GM10266 (cell line): ENCODE results near the gene OSBPL7.

ENCODE experiments used
- DNase-seq: peaks from one replicate; pipeline ENCODE4 v3.0.0; 2012; ENCODE audit errors: extremely low spot score
- TF ChIP-seq, protein P1 (sequence below): IDR thresholded peaks from 2 replicates; pipeline ENCODE4 v1.5.1; 2012; ENCODE audit warnings: mild to moderate bottlenecking, low read depth; ENCODE audit not compliant: control insufficient read depth, insufficient read depth; ENCODE audit errors: missing control alignments

OSBPL7 gene

GRCh38 chr17:47821424-47822391, at the start of gene OSBPL7:
Gene OSBPL7 (minus strand): TSS chr17:47821794. CDS start chr17:47820278, 1,516 bp downstream.
- peak; percentile 88 for DNase-seq
- TF ChIP-seq, protein P1, sequence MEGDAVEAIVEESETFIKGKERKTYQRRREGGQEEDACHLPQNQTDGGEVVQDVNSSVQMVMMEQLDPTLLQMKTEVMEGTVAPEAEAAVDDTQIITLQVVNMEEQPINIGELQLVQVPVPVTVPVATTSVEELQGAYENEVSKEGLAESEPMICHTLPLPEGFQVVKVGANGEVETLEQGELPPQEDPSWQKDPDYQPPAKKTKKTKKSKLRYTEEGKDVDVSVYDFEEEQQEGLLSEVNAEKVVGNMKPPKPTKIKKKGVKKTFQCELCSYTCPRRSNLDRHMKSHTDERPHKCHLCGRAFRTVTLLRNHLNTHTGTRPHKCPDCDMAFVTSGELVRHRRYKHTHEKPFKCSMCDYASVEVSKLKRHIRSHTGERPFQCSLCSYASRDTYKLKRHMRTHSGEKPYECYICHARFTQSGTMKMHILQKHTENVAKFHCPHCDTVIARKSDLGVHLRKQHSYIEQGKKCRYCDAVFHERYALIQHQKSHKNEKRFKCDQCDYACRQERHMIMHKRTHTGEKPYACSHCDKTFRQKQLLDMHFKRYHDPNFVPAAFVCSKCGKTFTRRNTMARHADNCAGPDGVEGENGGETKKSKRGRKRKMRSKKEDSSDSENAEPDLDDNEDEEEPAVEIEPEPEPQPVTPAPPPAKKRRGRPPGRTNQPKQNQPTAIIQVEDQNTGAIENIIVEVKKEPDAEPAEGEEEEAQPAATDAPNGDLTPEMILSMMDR: peak; percentile 83

DNA sequence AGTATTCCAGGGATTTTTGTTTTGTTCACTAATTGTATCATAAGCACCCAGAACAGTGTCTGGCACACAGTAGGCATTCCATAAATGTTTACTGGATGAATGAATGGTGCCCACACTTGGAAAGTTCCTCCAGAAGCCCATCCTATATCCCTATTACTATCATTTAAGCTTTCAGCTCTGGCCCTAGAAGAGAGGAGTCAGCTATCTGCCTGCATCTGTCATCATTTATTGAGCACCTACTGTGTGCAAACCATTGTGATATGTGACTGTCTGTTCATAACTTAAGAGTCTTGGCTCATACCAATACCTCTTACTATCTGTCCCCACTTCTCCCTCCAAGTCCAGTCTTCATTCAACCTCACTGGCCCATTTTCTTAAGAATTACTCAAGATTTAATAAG, 49.5 kb upstream of the OSBPL7 start:
- no peak for DNase-seq

DNA sequence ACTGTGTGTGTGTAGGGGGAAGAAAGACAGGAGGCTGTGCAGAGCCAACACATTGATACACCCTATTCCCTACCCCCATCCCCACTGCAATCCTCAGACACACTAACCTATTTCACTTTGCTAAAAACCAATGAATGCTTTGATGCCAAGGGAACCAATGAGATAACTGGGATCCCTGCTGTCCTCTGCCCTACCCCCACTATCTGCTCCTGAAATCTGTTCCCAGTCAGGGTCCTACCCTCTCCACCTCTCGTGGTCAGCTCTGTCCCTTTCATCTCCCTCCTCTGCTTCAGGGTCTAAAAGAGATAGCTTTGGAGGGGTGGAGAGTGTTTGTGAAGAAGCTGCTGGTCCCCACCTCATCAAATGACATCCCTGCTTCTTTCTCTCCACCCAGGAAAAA, 48.5 kb upstream of the OSBPL7 start:
- DNase-seq: no peak
- TF ChIP-seq, protein P1: no peak

More for the DNA sequence above, 49.5 kb upstream of the OSBPL7 start:
- TF ChIP-seq, protein P1: no peak

DNA sequence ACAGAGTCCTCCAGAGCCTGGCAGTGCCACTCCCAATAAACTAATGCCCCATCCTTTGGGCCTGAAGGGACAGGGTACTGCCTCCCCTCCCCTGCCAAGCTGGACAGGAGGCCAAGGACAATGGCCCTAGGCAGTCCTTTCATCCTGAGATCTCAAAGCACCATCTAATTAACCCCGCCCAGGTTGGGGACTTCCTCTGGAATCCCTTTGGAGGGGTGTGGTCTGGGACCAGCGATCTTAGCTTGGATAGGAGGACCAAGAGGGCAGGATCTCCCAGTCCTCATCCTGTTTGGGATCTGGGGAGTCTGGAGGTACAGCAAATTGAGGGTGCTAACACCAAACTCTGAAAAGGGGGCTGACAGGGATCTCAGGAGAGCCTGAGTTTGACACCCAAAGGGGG, 47.5 kb upstream of the OSBPL7 start:
- DNase-seq: no peak
- TF ChIP-seq, protein P1: no peak

DNA sequence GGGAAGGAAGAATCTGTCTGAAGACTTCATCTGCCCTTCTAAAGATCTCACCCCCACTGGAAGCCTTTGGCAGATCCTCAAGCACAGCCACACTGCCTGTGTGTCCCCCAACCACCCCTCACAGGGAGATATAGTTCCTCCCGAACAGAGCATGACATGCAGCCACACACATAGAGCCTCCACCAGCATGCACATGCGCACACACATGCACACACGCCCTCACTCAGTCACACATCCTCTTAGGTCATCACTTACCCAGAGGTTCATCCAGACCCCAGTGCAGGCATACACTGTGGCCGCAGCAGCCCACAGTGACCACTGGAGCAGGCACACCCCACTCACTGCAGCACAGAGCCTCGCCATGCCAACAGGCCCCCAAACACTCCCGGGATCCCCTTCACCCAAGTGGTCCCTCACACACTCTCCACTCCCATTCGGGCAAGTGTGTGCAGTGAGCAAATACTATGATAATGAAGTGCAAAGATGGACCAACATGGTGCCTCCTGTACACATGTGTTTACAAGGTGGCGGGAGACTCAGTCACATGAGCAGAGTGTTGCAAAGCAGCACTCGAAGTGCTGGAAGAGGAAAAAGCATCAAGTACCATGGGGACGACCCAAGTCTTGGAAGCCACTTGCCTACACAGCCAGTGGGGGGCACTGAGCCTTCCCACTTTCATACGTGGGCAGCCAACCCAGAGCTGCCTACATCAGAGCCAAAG, 46.4 kb upstream of the OSBPL7 start:
- no peak for DNase-seq
- TF ChIP-seq, protein P1: no peak

DNA sequence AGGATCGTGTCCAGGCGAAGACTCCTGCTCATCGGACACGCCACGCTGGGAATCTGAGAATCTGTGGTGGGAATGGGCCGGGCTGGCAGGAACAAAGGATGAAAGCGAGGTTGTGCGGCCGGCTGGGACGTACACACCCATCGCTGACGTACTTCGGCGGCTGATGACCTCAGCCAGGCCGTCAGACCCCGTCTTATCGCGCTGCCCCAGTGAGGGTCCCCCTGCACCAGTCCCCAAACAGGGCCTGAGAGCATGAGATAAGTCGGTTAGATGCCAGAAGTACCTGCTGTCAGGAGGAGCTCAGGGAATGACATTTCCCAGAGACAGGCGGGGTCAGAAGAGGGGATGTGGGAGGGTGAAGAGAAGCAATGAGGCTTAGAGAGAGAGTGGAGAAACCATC, 45.3 kb upstream of the OSBPL7 start:
- TF ChIP-seq, protein P1: no peak
- no peak for DNase-seq
